HG03520 (cell line): Measurements from ENCODE around the gene SLC22A31.

Source experiments
- ATAC-seq: cut with Tn5 transposase; IDR thresholded peaks from one replicate; pipeline ENCODE4 v1.9.1; 2021; ENCODE audit warnings: mild to moderate bottlenecking, moderate library complexity; ENCODE audit not compliant: unreplicated experiment

SLC22A31 gene

GRCh38 chr16:89217138-89217387 is 16.7 kb upstream of the SLC22A31 start:
- no peak for ATAC-seq

GRCh38 chr16:89216315-89217137 is 16.2 kb upstream of the SLC22A31 start:
- ATAC-seq: no peak

GRCh38 chr16:89210904-89211515 is 10.7 kb upstream of the SLC22A31 start:
- ATAC-seq: no peak

- no peak for ATAC-seq
Observed at GRCh38 chr16:89210165-89210903, 10.0 kb upstream of the SLC22A31 start.

- ATAC-seq: no peak
Observed at GRCh38 chr16:89209522-89210044, 9.2 kb upstream of the SLC22A31 start.

- no peak for ATAC-seq
Observed at GRCh38 chr16:89207993-89208392, 7.7 kb upstream of the SLC22A31 start.

GRCh38 chr16:89202422-89203215 is 2.3 kb upstream of the SLC22A31 start:
- no peak for ATAC-seq

- no peak for ATAC-seq
Observed at GRCh38 chr16:89201439-89202377, 1.4 kb upstream of the SLC22A31 start.

GRCh38 chr16:89200850-89201411 is 594 bp upstream of the SLC22A31 start:
- no peak for ATAC-seq

GRCh38 chr16:89199241-89200123 is 855 bp downstream of the SLC22A31 start:
- ATAC-seq: no peak

- no peak for ATAC-seq
Observed at GRCh38 chr16:89198417-89199240, 1.7 kb downstream of the SLC22A31 start.

GRCh38 chr16:89197633-89198416 is 2.5 kb downstream of the SLC22A31 start:
- ATAC-seq: no peak

GRCh38 chr16:89197033-89197632 is 3.2 kb downstream of the SLC22A31 start:
- no peak for ATAC-seq

GRCh38 chr16:89195521-89196171 is 4.7 kb downstream of the SLC22A31 start:
- ATAC-seq: no peak

- no peak for ATAC-seq
Observed at GRCh38 chr16:89194340-89195311, 5.7 kb downstream of the SLC22A31 start.
